C4-2B (cell line): ENCODE data around the gene NAA16.

Experiments
- ZFX ChIP-seq: fragments of 450-650 bp; IDR thresholded peaks from 2 replicates; pipeline ENCODE4 v1.6.1; 2017
- TF ChIP-seq, protein P1 (sequence below): fragments of 450-650 bp; conservative IDR thresholded peaks from 2 replicates; pipeline ENCODE4 v1.5.1; 2017; ENCODE audit warnings: mild to moderate bottlenecking

- TF ChIP-seq, protein P1, sequence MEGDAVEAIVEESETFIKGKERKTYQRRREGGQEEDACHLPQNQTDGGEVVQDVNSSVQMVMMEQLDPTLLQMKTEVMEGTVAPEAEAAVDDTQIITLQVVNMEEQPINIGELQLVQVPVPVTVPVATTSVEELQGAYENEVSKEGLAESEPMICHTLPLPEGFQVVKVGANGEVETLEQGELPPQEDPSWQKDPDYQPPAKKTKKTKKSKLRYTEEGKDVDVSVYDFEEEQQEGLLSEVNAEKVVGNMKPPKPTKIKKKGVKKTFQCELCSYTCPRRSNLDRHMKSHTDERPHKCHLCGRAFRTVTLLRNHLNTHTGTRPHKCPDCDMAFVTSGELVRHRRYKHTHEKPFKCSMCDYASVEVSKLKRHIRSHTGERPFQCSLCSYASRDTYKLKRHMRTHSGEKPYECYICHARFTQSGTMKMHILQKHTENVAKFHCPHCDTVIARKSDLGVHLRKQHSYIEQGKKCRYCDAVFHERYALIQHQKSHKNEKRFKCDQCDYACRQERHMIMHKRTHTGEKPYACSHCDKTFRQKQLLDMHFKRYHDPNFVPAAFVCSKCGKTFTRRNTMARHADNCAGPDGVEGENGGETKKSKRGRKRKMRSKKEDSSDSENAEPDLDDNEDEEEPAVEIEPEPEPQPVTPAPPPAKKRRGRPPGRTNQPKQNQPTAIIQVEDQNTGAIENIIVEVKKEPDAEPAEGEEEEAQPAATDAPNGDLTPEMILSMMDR = no peak
- no peak for TF ChIP-seq ZFX
These were observed 105.2 kb downstream of the NAA16 start for GRCh38 chr13:41416276-41416675.
